ENCODE measurements around the gene BARHL2. TPM values are rescaled to one million over a fixed set of nuclear protein-coding genes. Genes with fewer than 3 reads are reported as not detected.

The BARHL2 gene
- total and polyA plus RNA-seq, 2 of the 4 experiments (the other 2 are of a cell fraction), result not detected

DNA sequence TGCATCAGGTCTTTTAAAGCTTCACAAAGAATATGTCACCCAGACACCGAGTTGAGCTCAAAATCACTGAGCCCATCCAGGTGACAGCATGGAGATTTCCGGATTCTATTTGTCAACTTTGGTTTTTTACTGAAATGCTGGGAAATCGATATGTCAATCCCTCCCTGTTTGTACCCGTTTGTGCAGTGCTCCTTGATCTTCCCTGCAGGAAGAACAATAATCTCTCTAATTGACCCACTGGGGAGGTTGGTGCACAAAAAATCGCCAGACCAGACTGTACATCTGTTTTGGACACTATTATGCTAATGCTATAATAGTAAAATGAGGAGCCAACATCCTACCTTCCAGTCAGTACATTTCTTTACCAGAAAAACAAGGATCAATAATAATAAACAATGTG, 1.8 kb downstream of the BARHL2 start:
- no peaks in the 10 kb centered on the region for H3K9me1 ChIP-seq (ENCODE audit: insufficient read depth, low read length)
- H2BK20ac ChIP-seq (ENCODE audit: low read depth, low read length), result no peak overlapping the region
- no peak overlapping the region for H2AFZ ChIP-seq (replicated peaks; ENCODE audit: low read length, poor library complexity)
- TF ChIP-seq MXI1 (IDR thresholded peaks at IDR 0.05; ENCODE audit: borderline replicate concordance, low read depth, low read length) (no peak), NFE2L2 (IDR thresholded peaks at IDR 0.05; ENCODE audit: low read depth, low read length) (no peak), MAFK (IDR thresholded peaks at IDR 0.05; ENCODE audit: low read depth, low read length) (no peak), FOS (IDR thresholded peaks at IDR 0.05; ENCODE audit: low read depth, low read length) (no peak), CHD1 (IDR thresholded peaks at IDR 0.05; ENCODE audit: low read depth, low read length) (no peak), RCOR1 (IDR thresholded peaks at IDR 0.05; ENCODE audit: insufficient replicate concordance, low read length) (no peak), RFX5 (IDR thresholded peaks at IDR 0.05; ENCODE audit: low read depth, low read length) (no peak), POLR2A (IDR thresholded peaks at IDR 0.05; ENCODE audit: low read depth, low read length) (no peak), SMC3 (IDR thresholded peaks at IDR 0.05; ENCODE audit: low read depth, low read length) (no peak)
- TF ChIP-seq, protein P1, sequence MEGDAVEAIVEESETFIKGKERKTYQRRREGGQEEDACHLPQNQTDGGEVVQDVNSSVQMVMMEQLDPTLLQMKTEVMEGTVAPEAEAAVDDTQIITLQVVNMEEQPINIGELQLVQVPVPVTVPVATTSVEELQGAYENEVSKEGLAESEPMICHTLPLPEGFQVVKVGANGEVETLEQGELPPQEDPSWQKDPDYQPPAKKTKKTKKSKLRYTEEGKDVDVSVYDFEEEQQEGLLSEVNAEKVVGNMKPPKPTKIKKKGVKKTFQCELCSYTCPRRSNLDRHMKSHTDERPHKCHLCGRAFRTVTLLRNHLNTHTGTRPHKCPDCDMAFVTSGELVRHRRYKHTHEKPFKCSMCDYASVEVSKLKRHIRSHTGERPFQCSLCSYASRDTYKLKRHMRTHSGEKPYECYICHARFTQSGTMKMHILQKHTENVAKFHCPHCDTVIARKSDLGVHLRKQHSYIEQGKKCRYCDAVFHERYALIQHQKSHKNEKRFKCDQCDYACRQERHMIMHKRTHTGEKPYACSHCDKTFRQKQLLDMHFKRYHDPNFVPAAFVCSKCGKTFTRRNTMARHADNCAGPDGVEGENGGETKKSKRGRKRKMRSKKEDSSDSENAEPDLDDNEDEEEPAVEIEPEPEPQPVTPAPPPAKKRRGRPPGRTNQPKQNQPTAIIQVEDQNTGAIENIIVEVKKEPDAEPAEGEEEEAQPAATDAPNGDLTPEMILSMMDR (conservative IDR thresholded peaks at IDR 0.05; ENCODE audit: low read depth, low read length), result no peak
- TF ChIP-seq, protein P2, sequence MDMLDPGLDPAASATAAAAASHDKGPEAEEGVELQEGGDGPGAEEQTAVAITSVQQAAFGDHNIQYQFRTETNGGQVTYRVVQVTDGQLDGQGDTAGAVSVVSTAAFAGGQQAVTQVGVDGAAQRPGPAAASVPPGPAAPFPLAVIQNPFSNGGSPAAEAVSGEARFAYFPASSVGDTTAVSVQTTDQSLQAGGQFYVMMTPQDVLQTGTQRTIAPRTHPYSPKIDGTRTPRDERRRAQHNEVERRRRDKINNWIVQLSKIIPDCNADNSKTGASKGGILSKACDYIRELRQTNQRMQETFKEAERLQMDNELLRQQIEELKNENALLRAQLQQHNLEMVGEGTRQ (IDR thresholded peaks at IDR 0.05; ENCODE audit: low read depth, low read length), result no peak
- in situ Hi-C loops (cut with MboI; ENCODE audit: low sequenced_read_pairs), result no loop called here
- H3K27me3 ChIP-seq (ENCODE audit: control insufficient read depth, insufficient read depth, low read length), result peaks cover 92% of the 10 kb centered on the region
- no peak overlapping the region for H3K14ac ChIP-seq (replicated peaks; ENCODE audit: low read depth, low read length)
- no peak overlapping the region for H2BK120ac ChIP-seq (ENCODE audit: low read depth, low read length)
- no peaks in the 10 kb centered on the region for H4K20me1 ChIP-seq (ENCODE audit: insufficient read depth, low read length)
- H2AK9ac ChIP-seq (replicated peaks; ENCODE audit: low read depth, low read length, poor library complexity), result no peak overlapping the region
- H4K91ac ChIP-seq (ENCODE audit: insufficient read depth, low read depth, low read length), result no peak overlapping the region
- CTCF ChIA-PET, result interaction anchor here (1.0 kb wide), 1 partner anchor 136 kb away, joined by 5 read pairs; no protein-coding TSS in a partner anchor
- no peak overlapping the region for H3K9ac ChIP-seq (ENCODE audit: low read depth, low read length)
- H3K23ac ChIP-seq (ENCODE audit: low read depth, low read length), result no peak overlapping the region
- H3K27ac ChIP-seq (ENCODE audit: insufficient read depth, low read length), result no peak overlapping the region
- H3K36me3 ChIP-seq (ENCODE audit: control insufficient read depth, insufficient read depth, low read length), result no peaks in the 10 kb centered on the region
- no peak overlapping the region for H2BK15ac ChIP-seq (ENCODE audit: low read depth, low read length)
- H3K18ac ChIP-seq (ENCODE audit: low read depth, low read length), result no peak overlapping the region
- H2BK5ac ChIP-seq (ENCODE audit: low read depth, low read length, poor library complexity, severe bottlenecking), result no peak overlapping the region
- H3K4me2 ChIP-seq (ENCODE audit: low read depth, low read length), result no peak overlapping the region
- no peaks in the 10 kb centered on the region for H3K79me1 ChIP-seq (ENCODE audit: low read depth in 1 of 2, low read length in 2 of 2)
- no peaks in the 10 kb centered on the region for H3K4me1 ChIP-seq (ENCODE audit: control insufficient read depth, insufficient read depth, low read length)
- H3K4ac ChIP-seq (ENCODE audit: low read depth, low read length), result no peak overlapping the region
- WGBS, 2 experiments (ENCODE audit: extremely low coverage in 2 of 2, insufficient read length in 1 of 2), result 0% methylated on average over 1 of the region's 5 CpGs; no CpG with 5 or more reads in 1 of the 2 experiments
- no peak overlapping the region for H4K8ac ChIP-seq (ENCODE audit: low read depth in 2 of 2, low read length in 2 of 2)
- H3K9me3 ChIP-seq (ENCODE audit: control insufficient read depth, insufficient read depth, low read length), result peaks cover 11% of the 10 kb centered on the region; the same call in 1 of the 2 replicates
- H3K56ac ChIP-seq (ENCODE audit: extremely low read depth, insufficient read depth, low read length), result no peak overlapping the region
- no peak overlapping the region for H4K5ac ChIP-seq (ENCODE audit: low read depth, low read length)
- no TSS peak for BruUV-seq (replicated peaks)
- H2AK5ac ChIP-seq (ENCODE audit: low read depth, low read length), result no peak overlapping the region
- intact Hi-C loops (cut with micrococcal nuclease), result no loop called here
- ATAC-seq (ENCODE audit: low read depth) (no peak), DNase-seq (no peak)
- dilution Hi-C loops (cut with HindIII; ENCODE audit: low sequenced_read_pairs, unreplicated experiment), result no loop called here
- POLR2A ChIA-PET (ENCODE audit: unreplicated experiment), result no interaction called here
- H3K4me3 ChIP-seq (ENCODE audit: insufficient read depth, low read depth, low read length), result no peak overlapping the region

Measured in IMR-90 (cell line).